AG09319 (cell line): Measurements from ENCODE around the gene LENG9.

ENCODE experiments used
- DNase-seq: peaks from one replicate; pipeline ENCODE4 v3.0.0-alpha.2; 2010; ENCODE audit warnings: low read depth; ENCODE audit errors: extremely low read depth
- CTCF ChIP-seq: IDR thresholded peaks from 2 replicates; pipeline ENCODE4 v1.5.1; 2011; ENCODE audit warnings: low read depth, mild to moderate bottlenecking, inconsistent platforms, low read length, moderate library complexity

The LENG9 gene

GRCh38 chr19:54481326-54481930 lies 17.9 kb upstream of the LENG9 start:
- DNase-seq: no peak
- peak; percentile 78 for TF ChIP-seq CTCF

GRCh38 chr19:54480051-54480450 lies 16.5 kb upstream of the LENG9 start:
- no peak for TF ChIP-seq CTCF
- DNase-seq: no peak

GRCh38 chr19:54478677-54479266 lies 15.2 kb upstream of the LENG9 start:
- TF ChIP-seq CTCF: peak; percentile 69
- DNase-seq: no peak

GRCh38 chr19:54477650-54478049 lies 14.1 kb upstream of the LENG9 start:
- no peak for TF ChIP-seq CTCF
- no peak for DNase-seq

GRCh38 chr19:54475706-54476105 lies 12.1 kb upstream of the LENG9 start:
- no peak for DNase-seq
- TF ChIP-seq CTCF: no peak

- TF ChIP-seq CTCF: no peak
- no peak for DNase-seq
Measured at GRCh38 chr19:54473892-54474372, 10.4 kb upstream of the LENG9 start.

- no peak for TF ChIP-seq CTCF
- peak; percentile 81 for DNase-seq
Measured at GRCh38 chr19:54473071-54473891, 9.7 kb upstream of the LENG9 start, which contains the start of gene CDC42EP5. Gene CDC42EP5 (minus strand): TSS chr19:54473296. CDS start chr19:54465547, 7,749 bp downstream.
